CD1c-positive myeloid dendritic cell (primary cell): ENCODE results near the gene FAM120AOS.
"Not testable (repeated sequence)": the region's sequence is repeated elsewhere in the genome, so short reads cannot be mapped to it uniquely, and the experiment has no call there.

Experiments used
- DNase-seq: peaks from one replicate; pipeline ENCODE4 v3.0.0-alpha.2; 2016; ENCODE audit errors: extremely low spot score

The FAM120AOS gene

GRCh38 chr9:93467062-93467416 is 13.7 kb upstream of the FAM120AOS start:
- no peak for DNase-seq

- no peak for DNase-seq
Measured at GRCh38 chr9:93466416-93467061, 13.2 kb upstream of the FAM120AOS start.

- DNase-seq: no peak
Measured at GRCh38 chr9:93465855-93466254, 12.5 kb upstream of the FAM120AOS start.

- no peak for DNase-seq
Measured at GRCh38 chr9:93464876-93465275, 11.5 kb upstream of the FAM120AOS start.

GRCh38 chr9:93464395-93464794 is 11.0 kb upstream of the FAM120AOS start:
- peak; percentile 67 for DNase-seq

- peak; percentile 20 for DNase-seq
Measured at GRCh38 chr9:93463638-93464248, 10.4 kb upstream of the FAM120AOS start.

GRCh38 chr9:93461821-93462220 is 8.4 kb upstream of the FAM120AOS start:
- DNase-seq: no peak

- no peak for DNase-seq
Measured at GRCh38 chr9:93461414-93461743, 8.0 kb upstream of the FAM120AOS start.

GRCh38 chr9:93460689-93461413 is 7.5 kb upstream of the FAM120AOS start:
- DNase-seq: no peak

GRCh38 chr9:93459432-93459847 is 6.1 kb upstream of the FAM120AOS start:
- DNase-seq: no peak

- DNase-seq: no peak
Measured at GRCh38 chr9:93458712-93459111, 5.3 kb upstream of the FAM120AOS start.

GRCh38 chr9:93457006-93457405 is 3.6 kb upstream of the FAM120AOS start:
- peak; percentile 66 for DNase-seq

- peak; percentile 85 for DNase-seq
Measured at GRCh38 chr9:93456504-93456903, 3.1 kb upstream of the FAM120AOS start.

GRCh38 chr9:93456022-93456421 is 2.6 kb upstream of the FAM120AOS start:
- no peak for DNase-seq

- DNase-seq: no peak
Measured at GRCh38 chr9:93452710-93453046, 703 bp downstream of the FAM120AOS start.

- DNase-seq: peak; percentile 34
Measured at GRCh38 chr9:93451849-93452709, 1.3 kb downstream of the FAM120AOS start.

GRCh38 chr9:93450945-93451815 is 2.2 kb downstream of the FAM120AOS start, which contains the start of gene FAM120A:
Gene FAM120A, plus strand, starts transcription at chr9:93451685. Its CDS starts 231 bp downstream, at chr9:93451916.
- peak; percentile 93 for DNase-seq

- DNase-seq: no peak
Measured at GRCh38 chr9:93447655-93448054, 5.7 kb downstream of the FAM120AOS start.

- no peak for DNase-seq
Measured at GRCh38 chr9:93446073-93446472, 7.3 kb downstream of the FAM120AOS start.

GRCh38 chr9:93440896-93441580 is 12.3 kb downstream of the FAM120AOS start:
- no peak for DNase-seq

- not testable (repeated sequence) for DNase-seq
Measured at GRCh38 chr9:93439301-93439700, 14.1 kb downstream of the FAM120AOS start.
